Caco-2 (cell line): ENCODE measurements around the gene DLL1. TPM values are rescaled to one million over a fixed set of nuclear protein-coding genes. Genes with fewer than 3 reads are reported as not detected.

Experiments used
- BruUV-seq: library from RNA; stranded (reverse); fragments of 400-500 nt; replicated peaks from 2 replicates; lab custom pipeline; 2021; lab: Mats Ljungman, UMichigan
- CTCF ChIA-PET: fragments of 300-600 bp; sonication (Branson Sonifier 250); formaldehyde crosslinking; loops from one replicate; lab custom pipeline; 2022; ENCODE audit warnings: antibody characterized with exemption; lab: Charles Lee
- POLR2A ChIA-PET: fragments of 300-600 bp; sonication (Branson Sonifier 250); formaldehyde crosslinking; loops from one replicate; lab custom pipeline; 2022; ENCODE audit warnings: antibody characterized with exemption; lab: Charles Lee
- DNase-seq, 2 experiments: peaks; one replicate each; pipeline versions ENCODE4 v3.0.0 to v3.0.0-alpha.2; 2020 to 2022
- H3K27me3 ChIP-seq: replicated peaks from 2 replicates; pipeline ENCODE4 v1.6.0; 2011; ENCODE audit warnings: low read length; ENCODE audit not compliant: control insufficient read depth, insufficient read depth
- H3K36me3 ChIP-seq: 2 replicates; pipeline ENCODE4 v1.5.1; 2011; ENCODE audit warnings: low read length; ENCODE audit not compliant: control insufficient read depth, insufficient read depth
- H3K4me1 ChIP-seq: fragments of 250-450 bp; sonication (Bioruptor Pico); 2 replicates; pipeline ENCODE4 v1.5.1; 2020; ENCODE audit warnings: mild to moderate bottlenecking
- H3K4me3 ChIP-seq: 2 replicates; pipeline ENCODE4 v1.5.1; 2011; ENCODE audit warnings: low read depth, mild to moderate bottlenecking, control low read depth, low read length
- H3K9me3 ChIP-seq: fragments of 250-450 bp; sonication (Bioruptor Pico); 2 replicates; pipeline ENCODE4 v1.5.1; 2020; ENCODE audit warnings: mild to moderate bottlenecking, moderate library complexity
- H3K27ac Mint-ChIP-seq: one replicate; pipeline ENCODE4 v1.8.0; 2022; ENCODE audit warnings: mixed read lengths; ENCODE audit not compliant: unreplicated experiment
- H3K27me3 Mint-ChIP-seq: one replicate; pipeline ENCODE4 v1.8.0; 2022; ENCODE audit warnings: mixed read lengths; ENCODE audit not compliant: insufficient read depth, unreplicated experiment
- H3K36me3 Mint-ChIP-seq: one replicate; pipeline ENCODE4 v1.8.0; 2022; ENCODE audit warnings: mild to moderate bottlenecking, mixed read lengths; ENCODE audit not compliant: insufficient read depth, unreplicated experiment
- H3K4me1 Mint-ChIP-seq: one replicate; pipeline ENCODE4 v1.8.0; 2022; ENCODE audit warnings: low read depth, mixed read lengths; ENCODE audit not compliant: unreplicated experiment
- H3K4me3 Mint-ChIP-seq: one replicate; pipeline ENCODE4 v1.8.0; 2022; ENCODE audit warnings: mild to moderate bottlenecking, moderate library complexity, mixed read lengths; ENCODE audit not compliant: unreplicated experiment
- H3K9me3 Mint-ChIP-seq: one replicate; pipeline ENCODE4 v1.8.0; 2022; ENCODE audit warnings: mixed read lengths; ENCODE audit not compliant: unreplicated experiment
- intact Hi-C: fragments of 100-400 bp; cut with micrococcal nuclease; formaldehyde crosslinking; loops from one replicate; pipeline ENCODE4 v1.10.0; 2022; ENCODE audit not compliant: unreplicated experiment
- total RNA-seq: library from RNA; stranded (reverse); gene quantifications from 2 replicates; pipeline ENCODE4 v1.2.3, GENCODE V29; 2022
- TF ChIP-seq, protein P1 (sequence below), 2 experiments: fragments of 200-600 bp in 1 of 2; IDR thresholded peaks; 1 replicate in 1 of 2; 2 replicates in 1 of 2; pipeline versions ENCODE4 v1.5.1 to v1.8.0; 2011 to 2022; ENCODE audit warnings: antibody characterized with exemption in 1 of 2, control low read depth in 1 of 2, inconsistent platforms in 1 of 2, low read depth in 1 of 2, low read length in 1 of 2, mild to moderate bottlenecking in 1 of 2, moderate library complexity in 1 of 2; ENCODE audit not compliant: insufficient read depth in 1 of 2, severe bottlenecking in 1 of 2, unreplicated experiment in 1 of 2

The DLL1 gene
- total RNA-seq, 1 experiment from 2014 or later = 6.6 TPM

GRCh38 chr6:170288091-170288631, 2.7 kb downstream of the DLL1 start:
- peak overlapping the region; percentile 8 for H3K27ac Mint-ChIP-seq
- CTCF ChIA-PET = no interaction called here

GRCh38 chr6:170287371-170287876, 3.5 kb downstream of the DLL1 start:
- intact Hi-C loops = no loop called here
- no TSS peak for BruUV-seq
- Histone ChIP-seq H3K9me3 (no peaks in the 10 kb centered on the region), H3K36me3 (no peaks in the 10 kb centered on the region; the same call in 1 of the 2 replicates), H3K4me3 (no peak overlapping the region), H3K27me3 (peaks cover under 1% of the 10 kb centered on the region), H3K4me1 (peaks cover 16% of the 10 kb centered on the region)
- Mint-ChIP-seq H3K9me3 (no peaks in the 10 kb centered on the region), H3K4me1 (peaks cover 17% of the 10 kb centered on the region), H3K27me3 (peaks cover 15% of the 10 kb centered on the region), H3K36me3 (peaks cover 16% of the 10 kb centered on the region), H3K27ac (no peak overlapping the region), H3K4me3 (no peak overlapping the region)
- CTCF ChIA-PET = no interaction called here
- no peak for DNase-seq
- TF ChIP-seq, protein P1, sequence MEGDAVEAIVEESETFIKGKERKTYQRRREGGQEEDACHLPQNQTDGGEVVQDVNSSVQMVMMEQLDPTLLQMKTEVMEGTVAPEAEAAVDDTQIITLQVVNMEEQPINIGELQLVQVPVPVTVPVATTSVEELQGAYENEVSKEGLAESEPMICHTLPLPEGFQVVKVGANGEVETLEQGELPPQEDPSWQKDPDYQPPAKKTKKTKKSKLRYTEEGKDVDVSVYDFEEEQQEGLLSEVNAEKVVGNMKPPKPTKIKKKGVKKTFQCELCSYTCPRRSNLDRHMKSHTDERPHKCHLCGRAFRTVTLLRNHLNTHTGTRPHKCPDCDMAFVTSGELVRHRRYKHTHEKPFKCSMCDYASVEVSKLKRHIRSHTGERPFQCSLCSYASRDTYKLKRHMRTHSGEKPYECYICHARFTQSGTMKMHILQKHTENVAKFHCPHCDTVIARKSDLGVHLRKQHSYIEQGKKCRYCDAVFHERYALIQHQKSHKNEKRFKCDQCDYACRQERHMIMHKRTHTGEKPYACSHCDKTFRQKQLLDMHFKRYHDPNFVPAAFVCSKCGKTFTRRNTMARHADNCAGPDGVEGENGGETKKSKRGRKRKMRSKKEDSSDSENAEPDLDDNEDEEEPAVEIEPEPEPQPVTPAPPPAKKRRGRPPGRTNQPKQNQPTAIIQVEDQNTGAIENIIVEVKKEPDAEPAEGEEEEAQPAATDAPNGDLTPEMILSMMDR (IDR thresholded peaks at IDR 0.05; ENCODE audit: insufficient read depth in 1 of 2, low read depth in 1 of 2, low read length in 1 of 2, severe bottlenecking in 1 of 2, unreplicated experiment in 1 of 2) = no peak
- POLR2A ChIA-PET = no interaction called here

More at GRCh38 chr6:170288091-170288631, 2.7 kb downstream of the DLL1 start:
- Histone ChIP-seq H3K4me1 (peaks cover 20% of the 10 kb centered on the region), H3K4me3 (peak overlapping the region; percentile 62), H3K9me3 (no peaks in the 10 kb centered on the region), H3K27me3 (peaks cover 2% of the 10 kb centered on the region), H3K36me3 (no peaks in the 10 kb centered on the region; the same call in 1 of the 2 replicates)
- BruUV-seq = TSS peak; percentile 8
- peak in 1 of 2 experiments; percentile 23 for DNase-seq
- intact Hi-C loops = no loop called here
- TF ChIP-seq, protein P1 (IDR thresholded peaks at IDR 0.05; ENCODE audit: insufficient read depth in 1 of 2, low read depth in 1 of 2, low read length in 1 of 2, severe bottlenecking in 1 of 2, unreplicated experiment in 1 of 2) = no peak
- H3K9me3 Mint-ChIP-seq = no peaks in the 10 kb centered on the region
- POLR2A ChIA-PET = no interaction called here
- peaks cover 16% of the 10 kb centered on the region for H3K36me3 Mint-ChIP-seq
- H3K4me1 Mint-ChIP-seq = peaks cover 18% of the 10 kb centered on the region
- H3K4me3 Mint-ChIP-seq = peak overlapping the region; percentile 90
- H3K27me3 Mint-ChIP-seq = peaks cover 23% of the 10 kb centered on the region

GRCh38 chr6:170286934-170287265, 4.0 kb downstream of the DLL1 start:
- Histone ChIP-seq H3K36me3 (no peaks in the 10 kb centered on the region; the same call in 1 of the 2 replicates), H3K4me1 (peaks cover 16% of the 10 kb centered on the region), H3K4me3 (no peak overlapping the region), H3K27me3 (no peaks in the 10 kb centered on the region), H3K9me3 (no peaks in the 10 kb centered on the region)
- no peak overlapping the region for H3K27ac Mint-ChIP-seq
- peaks cover 10% of the 10 kb centered on the region for H3K27me3 Mint-ChIP-seq
- ChIA-PET POLR2A (no interaction called here), CTCF (no interaction called here)
- H3K9me3 Mint-ChIP-seq = no peaks in the 10 kb centered on the region
- H3K4me1 Mint-ChIP-seq = peaks cover 12% of the 10 kb centered on the region
- TF ChIP-seq, protein P1 (IDR thresholded peaks at IDR 0.05; ENCODE audit: insufficient read depth in 1 of 2, low read depth in 1 of 2, low read length in 1 of 2, severe bottlenecking in 1 of 2, unreplicated experiment in 1 of 2) = no peak
- H3K4me3 Mint-ChIP-seq = no peak overlapping the region
- peaks cover 14% of the 10 kb centered on the region for H3K36me3 Mint-ChIP-seq
- no peak for DNase-seq
- BruUV-seq = no TSS peak
- intact Hi-C loops = no loop called here
